GM12878 (cell line): ENCODE data around the gene RSBN1L. TPM values are rescaled to one million over a fixed set of nuclear protein-coding genes. Genes with fewer than 3 reads are reported as not detected.

Experiments
- ATAC-seq: fragments of 200-7000 bp; cut with Tn5 transposase; 3 replicates; pipeline ENCODE4 v1.9.1; 2020; ENCODE audit warnings: mild to moderate bottlenecking, moderate library complexity
- BruUV-seq: library from RNA; stranded (reverse); fragments of 400-500 nt; replicated peaks from 2 replicates; lab custom pipeline; 2021; lab: Mats Ljungman, UMichigan
- CTCF ChIA-PET: fragments of 300-600 bp; sonication (Branson Sonifier 250); formaldehyde crosslinking; extraction: SDS; loops from one replicate; lab custom pipeline; 2021; ENCODE audit warnings: inconsistent platforms; lab: Yijun Ruan, JAX
- POLR2A ChIA-PET: fragments of 350-600 bp; formaldehyde crosslinking; extraction: SDS; loops from one replicate; lab custom pipeline; 2021; ENCODE audit warnings: inconsistent platforms; lab: Charles Lee
- RAD21 ChIA-PET: fragments of 300-600 bp; sonication (Branson Sonifier 250); formaldehyde crosslinking; loops from one replicate; lab custom pipeline; 2023; ENCODE audit warnings: antibody characterized with exemption; ENCODE audit not compliant: unreplicated experiment; lab: Charles Lee
- SMC1A ChIA-PET: fragments of 300-600 bp; sonication (Branson Sonifier 250); formaldehyde crosslinking; loops from one replicate; lab custom pipeline; 2023; ENCODE audit not compliant: unreplicated experiment, uncharacterized antibody; lab: Charles Lee
- DNase-seq: peaks from one replicate; pipeline ENCODE4 v3.0.0-alpha.2; 2011; ENCODE audit warnings: low read depth, low spot score
- FAIRE-seq: peaks from 3 replicates; lab custom pipeline; 2011; peaks lifted over from hg19 to GRCh38; lab: Jason Lieb, UNC
- H2AFZ ChIP-seq: 2 replicates; pipeline ENCODE4 v1.6.0; 2011; ENCODE audit warnings: low read depth, low read length, control low read depth; ENCODE audit not compliant: control insufficient read depth
- H3K27ac ChIP-seq: 2 replicates; pipeline ENCODE4 v1.5.1; 2011; ENCODE audit warnings: control low read depth; ENCODE audit not compliant: control insufficient read depth, insufficient read depth
- H3K27me3 ChIP-seq, 2 experiments: replicated peaks in 1 of 2; 2 replicates each; pipeline versions ENCODE4 v1.6.0 to v1.6.1; 2011; ENCODE audit warnings: low read length in 1 of 2; ENCODE audit not compliant: control insufficient read depth in 2 of 2, insufficient read depth in 2 of 2
- H3K36me3 ChIP-seq, 2 experiments: 2 replicates each; pipeline ENCODE4 v1.5.1; 2011; ENCODE audit warnings: low read length in 1 of 2; ENCODE audit not compliant: control insufficient read depth in 2 of 2, insufficient read depth in 2 of 2
- H3K4me1 ChIP-seq: 2 replicates; pipeline ENCODE4 v1.6.1; 2011; ENCODE audit warnings: mild to moderate bottlenecking, low read length, moderate library complexity, mixed read lengths; ENCODE audit not compliant: control insufficient read depth, insufficient read depth
- H3K4me2 ChIP-seq: 2 replicates; pipeline ENCODE4 v1.6.0; 2011; ENCODE audit warnings: control low read depth; ENCODE audit not compliant: control insufficient read depth, insufficient read depth
- H3K4me3 ChIP-seq: fragments of 200-600 bp; sonication (generic); 2 replicates; pipeline ENCODE4 v1.5.1; 2016
- H3K79me2 ChIP-seq: 2 replicates; pipeline ENCODE4 v1.6.0; 2011; ENCODE audit warnings: low read length; ENCODE audit not compliant: control insufficient read depth, insufficient read depth
- H3K9ac ChIP-seq: 2 replicates; pipeline ENCODE4 v1.8.0; 2011; ENCODE audit warnings: low read length, control low read depth, mixed read lengths; ENCODE audit not compliant: control insufficient read depth, insufficient read depth
- H3K9me3 ChIP-seq: replicated peaks from 3 replicates; pipeline ENCODE4 v1.5.1; 2011; ENCODE audit warnings: mild to moderate bottlenecking, low read length; ENCODE audit not compliant: control insufficient read depth, insufficient read depth
- H4K20me1 ChIP-seq: 2 replicates; pipeline ENCODE4 v1.6.0; 2011; ENCODE audit not compliant: control insufficient read depth, insufficient read depth
- ASH2L ChIP-seq: fragments of 300-600, 200-600 bp; sonication (generic); IDR thresholded peaks from 2 replicates; pipeline ENCODE4 v1.6.1; 2017; ENCODE audit warnings: low read depth, mild to moderate bottlenecking, borderline replicate concordance
- CREM ChIP-seq: IDR thresholded peaks from 2 replicates; pipeline ENCODE4 v1.6.1; 2014; ENCODE audit warnings: antibody characterized with exemption, low read depth
- GABPA ChIP-seq: IDR thresholded peaks from 2 replicates; pipeline ENCODE4 v1.6.1; 2014; ENCODE audit warnings: antibody characterized with exemption, low read depth, mild to moderate bottlenecking, inconsistent platforms
- GATAD2B ChIP-seq: fragments of 450-650 bp; conservative IDR thresholded peaks from 2 replicates; pipeline ENCODE4 v1.6.1; 2017; ENCODE audit warnings: low read depth, mild to moderate bottlenecking, moderate library complexity
- HCFC1 ChIP-seq: fragments of 150-350 bp; IDR thresholded peaks from 2 replicates; pipeline ENCODE4 v1.6.1; 2014; ENCODE audit warnings: low read length
- JUNB ChIP-seq: IDR thresholded peaks from 2 replicates; pipeline ENCODE4 v1.6.1; 2016; ENCODE audit warnings: antibody characterized with exemption, mild to moderate bottlenecking
- LARP7 ChIP-seq: fragments of 450-650 bp; IDR thresholded peaks from 2 replicates; pipeline ENCODE4 v1.6.1; 2017; ENCODE audit warnings: mild to moderate bottlenecking
- MEF2B ChIP-seq: fragments of 450-650 bp; IDR thresholded peaks from 2 replicates; pipeline ENCODE4 v1.6.1; 2018; ENCODE audit warnings: mild to moderate bottlenecking, moderate library complexity; ENCODE audit not compliant: partially characterized antibody, poor library complexity, severe bottlenecking
- MXI1 ChIP-seq: fragments of 150-350 bp; IDR thresholded peaks from 2 replicates; pipeline ENCODE4 v1.6.1; 2011; ENCODE audit warnings: low read depth, mild to moderate bottlenecking, inconsistent platforms, low read length, improper control_type of control experiment
- POLR2A ChIP-seq: IDR thresholded peaks from 2 replicates; pipeline ENCODE4 v1.6.1; 2011; ENCODE audit warnings: low read depth, mild to moderate bottlenecking, low read length
- SMARCA5 ChIP-seq: fragments of 450-650 bp; IDR thresholded peaks from 2 replicates; pipeline ENCODE4 v1.6.1; 2017; ENCODE audit warnings: mild to moderate bottlenecking
- SPI1 ChIP-seq: IDR thresholded peaks from 2 replicates; pipeline ENCODE4 v1.6.1; 2011; ENCODE audit warnings: low read depth, mild to moderate bottlenecking, low read length, moderate library complexity, borderline replicate concordance; ENCODE audit not compliant: insufficient read depth
- TBL1XR1 ChIP-seq: IDR thresholded peaks from 2 replicates; pipeline ENCODE4 v1.6.1; 2012; ENCODE audit warnings: low read depth, low read length, improper control_type of control experiment
- TCF12 ChIP-seq: IDR thresholded peaks from 2 replicates; pipeline ENCODE4 v1.6.1; 2011; ENCODE audit warnings: low read depth, mild to moderate bottlenecking, low read length
- ZNF384 ChIP-seq: IDR thresholded peaks from 2 replicates; pipeline ENCODE4 v1.6.1; 2012; ENCODE audit warnings: low read depth, mild to moderate bottlenecking, low read length, improper control_type of control experiment, borderline replicate concordance
- ZZZ3 ChIP-seq: IDR thresholded peaks from 2 replicates; pipeline ENCODE4 v1.6.1; 2011; ENCODE audit warnings: low read depth; ENCODE audit not compliant: control insufficient read depth, insufficient read length
- WGBS: methylation state at CpG from one replicate; pipeline ENCODE4 v1.1.6; 2016; ENCODE audit warnings: low lambda C conversion rate; ENCODE audit not compliant: insufficient replicate concordance, insufficient coverage; ENCODE audit errors: missing lambda C conversion rate; 5-methylcytosine and 5-hydroxymethylcytosine counted together
- in situ Hi-C: fragments of 300-500 bp; cut with MboI; formaldehyde crosslinking; loops from 9 replicates; pipeline ENCODE4 v1.14.3; 2018; ENCODE audit warnings: mixed read lengths
- intact Hi-C: fragments of 100-400 bp; cut with micrococcal nuclease; formaldehyde crosslinking; loops from one replicate; pipeline ENCODE4 v1.14.2; 2022; ENCODE audit not compliant: unreplicated experiment
- polyA plus RNA-seq, 11 experiments: library from polyadenylated mRNA; depleted of rRNA in 4 of 11; unstranded in 6 of 11; stranded (reverse) in 5 of 11; fragments of >200 nt; fragmentation: Nextera tagmentation in 4 of 11; fragmentation: Illumina TruSeq in 1 of 11; extraction: Ambion mirVana in 4 of 11; extraction: Trizol in 1 of 11; gene quantifications; 1 replicate in 1 of 11; 2 replicates in 10 of 11; pipeline versions ENCODE4 v1.2.1 to v1.2.3, GENCODE V29; 2011 to 2016; ENCODE audit warnings: inconsistent platforms in 2 of 11, missing spikeins in 2 of 11, low read depth in 1 of 11
- total RNA-seq, 4 experiments: library from RNA; depleted of rRNA in 3 of 4; stranded (reverse); fragments of >200 nt in 3 of 4; fragmentation: Illumina TruSeq in 1 of 4; extraction: Trizol in 1 of 4; gene quantifications; 2 replicates each; pipeline versions ENCODE4 v1.2.1 to v1.2.3, GENCODE V29; 2013 to 2021
- TF ChIP-seq, protein P1 (sequence below): fragments of 450-650 bp; conservative IDR thresholded peaks from 2 replicates; pipeline ENCODE4 v1.6.1; 2017; ENCODE audit warnings: mild to moderate bottlenecking, moderate library complexity
- TF ChIP-seq, protein P2 (sequence below): fragments of 450-650 bp; IDR thresholded peaks from 2 replicates; pipeline ENCODE4 v1.6.1; 2016; ENCODE audit warnings: mild to moderate bottlenecking
- TF ChIP-seq, protein P3 (sequence below): fragments of 450-650 bp; IDR thresholded peaks from 2 replicates; pipeline ENCODE4 v1.6.1; 2016; ENCODE audit warnings: mild to moderate bottlenecking

RSBN1L gene
- total and polyA plus RNA-seq, 10 of the 15 experiments (the other 5 are each of a cell fraction or from before 2014, with no cell fraction given) = 4.5 to 23.7 (median 10.3) TPM

DNA sequence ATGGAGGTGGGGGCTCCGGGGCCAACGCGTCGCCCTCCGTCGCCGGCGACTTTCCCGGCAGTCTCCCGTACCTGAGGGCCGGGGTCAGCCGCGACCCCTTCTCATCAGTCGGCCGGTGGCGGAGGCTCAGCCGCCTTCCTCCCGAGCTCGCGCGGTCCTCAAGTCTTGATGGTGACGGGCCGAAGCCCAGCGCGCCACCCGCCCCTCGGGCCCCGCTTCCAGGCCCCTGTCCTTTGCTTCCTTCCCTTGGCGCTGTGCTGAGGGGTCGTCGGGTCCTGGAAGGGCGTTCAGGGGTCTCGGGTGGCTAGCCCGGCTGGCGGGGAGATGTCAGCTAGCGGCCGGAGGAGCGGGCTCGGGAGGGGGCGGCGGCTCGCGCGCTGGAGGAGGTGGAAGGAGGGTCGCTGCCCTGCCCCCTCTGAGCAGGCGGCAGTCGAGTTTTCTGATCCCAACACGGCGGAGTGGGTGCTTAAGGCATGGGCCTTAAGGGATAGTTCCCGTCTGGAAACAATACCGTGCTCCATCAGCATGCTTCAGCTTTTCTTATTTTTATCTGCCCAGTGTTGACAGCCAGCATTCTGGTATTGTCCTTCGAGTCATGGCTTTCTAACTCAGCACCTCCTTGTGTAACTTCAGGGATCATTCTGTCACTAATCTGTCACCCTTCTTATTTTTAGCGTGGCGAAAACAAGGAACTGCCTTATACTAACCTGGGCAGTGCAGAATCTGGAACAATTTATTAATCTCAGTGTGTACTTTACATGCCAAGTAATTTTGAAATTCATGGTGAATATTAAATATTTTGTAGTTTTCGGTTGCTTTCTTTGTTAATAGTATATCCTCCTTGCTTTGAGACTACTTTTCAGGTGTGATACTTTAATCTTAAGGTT, 103.1 kb downstream of the RSBN1L start:
- in situ Hi-C loops (no loop called here), intact Hi-C loops (loop anchor here (2.0 kb wide), 2 partner anchors 103 to 107 kb away; partner anchors contain the start of gene RSBN1L)
- DNase-seq = no peak
- RAD21 ChIA-PET = interaction anchor here (1.1 to 1.2 kb wide), 2 partner anchors 64 to 141 kb away, joined by 3 to 5 read pairs; no protein-coding TSS in a partner anchor
- Histone ChIP-seq H3K36me3 (peaks cover 0 to 3% of the 10 kb centered on the region in 2 experiments; a peak in 1 of 4 replicates), H3K4me1 (peaks cover 16% of the 10 kb centered on the region), H3K9ac (peak overlapping the region; percentile 79), H4K20me1 (no peaks in the 10 kb centered on the region), H3K4me2 (peak overlapping the region; percentile 83), H3K27ac (peak overlapping the region; percentile 76), H3K27me3 (no peaks in the 10 kb centered on the region), H3K79me2 (peaks cover 89% of the 10 kb centered on the region), H3K9me3 (no peaks in the 10 kb centered on the region; the same call in 1 of the 3 replicates), H3K4me3 (peak overlapping the region; percentile 94), H2AFZ (peak overlapping the region; percentile 62)
- no peak for FAIRE-seq
- SMC1A ChIA-PET = interaction anchor here (0.6 to 2.0 kb wide), 6 partner anchors 38 to 136 kb away, joined by 3 to 5 read pairs (median 4); no protein-coding TSS in a partner anchor
- BruUV-seq = no TSS peak
- POLR2A ChIA-PET = interaction anchor here (0.6 to 2.0 kb wide), 2 partner anchors 41 to 101 kb away, joined by 5 to 6 read pairs; no protein-coding TSS in a partner anchor
- TF ChIP-seq GABPA = no peak
- TF ChIP-seq MXI1 = 0 out of 2 replicates have a peak, but pooled peaks have one; percentile 23
- no peak for TF ChIP-seq TCF12
- no peak for TF ChIP-seq HCFC1
- TF ChIP-seq MEF2B = peak; percentile 33
- TF ChIP-seq CREM = no peak
- TF ChIP-seq, protein P1, sequence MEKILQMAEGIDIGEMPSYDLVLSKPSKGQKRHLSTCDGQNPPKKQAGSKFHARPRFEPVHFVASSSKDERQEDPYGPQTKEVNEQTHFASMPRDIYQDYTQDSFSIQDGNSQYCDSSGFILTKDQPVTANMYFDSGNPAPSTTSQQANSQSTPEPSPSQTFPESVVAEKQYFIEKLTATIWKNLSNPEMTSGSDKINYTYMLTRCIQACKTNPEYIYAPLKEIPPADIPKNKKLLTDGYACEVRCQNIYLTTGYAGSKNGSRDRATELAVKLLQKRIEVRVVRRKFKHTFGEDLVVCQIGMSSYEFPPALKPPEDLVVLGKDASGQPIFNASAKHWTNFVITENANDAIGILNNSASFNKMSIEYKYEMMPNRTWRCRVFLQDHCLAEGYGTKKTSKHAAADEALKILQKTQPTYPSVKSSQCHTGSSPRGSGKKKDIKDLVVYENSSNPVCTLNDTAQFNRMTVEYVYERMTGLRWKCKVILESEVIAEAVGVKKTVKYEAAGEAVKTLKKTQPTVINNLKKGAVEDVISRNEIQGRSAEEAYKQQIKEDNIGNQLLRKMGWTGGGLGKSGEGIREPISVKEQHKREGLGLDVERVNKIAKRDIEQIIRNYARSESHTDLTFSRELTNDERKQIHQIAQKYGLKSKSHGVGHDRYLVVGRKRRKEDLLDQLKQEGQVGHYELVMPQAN = 0 out of 2 replicates have a peak, but pooled peaks have one; percentile 43
- TF ChIP-seq TBL1XR1 = no peak
- TF ChIP-seq, protein P2, sequence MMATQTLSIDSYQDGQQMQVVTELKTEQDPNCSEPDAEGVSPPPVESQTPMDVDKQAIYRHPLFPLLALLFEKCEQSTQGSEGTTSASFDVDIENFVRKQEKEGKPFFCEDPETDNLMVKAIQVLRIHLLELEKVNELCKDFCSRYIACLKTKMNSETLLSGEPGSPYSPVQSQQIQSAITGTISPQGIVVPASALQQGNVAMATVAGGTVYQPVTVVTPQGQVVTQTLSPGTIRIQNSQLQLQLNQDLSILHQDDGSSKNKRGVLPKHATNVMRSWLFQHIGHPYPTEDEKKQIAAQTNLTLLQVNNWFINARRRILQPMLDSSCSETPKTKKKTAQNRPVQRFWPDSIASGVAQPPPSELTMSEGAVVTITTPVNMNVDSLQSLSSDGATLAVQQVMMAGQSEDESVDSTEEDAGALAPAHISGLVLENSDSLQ = 0 out of 2 replicates have a peak, but pooled peaks have one; percentile 26
- peak; percentile 89; the same call in 1 of the 2 replicates for TF ChIP-seq GATAD2B
- TF ChIP-seq SMARCA5 = peak; percentile 7; the same call in 1 of the 2 replicates
- TF ChIP-seq ZZZ3 = no peak
- no peak for TF ChIP-seq ZNF384
- TF ChIP-seq, protein P3, sequence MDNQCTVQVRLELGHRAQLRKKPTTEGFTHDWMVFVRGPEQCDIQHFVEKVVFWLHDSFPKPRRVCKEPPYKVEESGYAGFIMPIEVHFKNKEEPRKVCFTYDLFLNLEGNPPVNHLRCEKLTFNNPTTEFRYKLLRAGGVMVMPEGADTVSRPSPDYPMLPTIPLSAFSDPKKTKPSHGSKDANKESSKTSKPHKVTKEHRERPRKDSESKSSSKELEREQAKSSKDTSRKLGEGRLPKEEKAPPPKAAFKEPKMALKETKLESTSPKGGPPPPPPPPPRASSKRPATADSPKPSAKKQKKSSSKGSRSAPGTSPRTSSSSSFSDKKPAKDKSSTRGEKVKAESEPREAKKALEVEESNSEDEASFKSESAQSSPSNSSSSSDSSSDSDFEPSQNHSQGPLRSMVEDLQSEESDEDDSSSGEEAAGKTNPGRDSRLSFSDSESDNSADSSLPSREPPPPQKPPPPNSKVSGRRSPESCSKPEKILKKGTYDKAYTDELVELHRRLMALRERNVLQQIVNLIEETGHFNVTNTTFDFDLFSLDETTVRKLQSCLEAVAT = no peak
- peak; percentile 39; the same call in 1 of the 2 replicates for TF ChIP-seq SPI1
- TF ChIP-seq POLR2A = 0 out of 2 replicates have a peak, but pooled peaks have one; percentile 32
- peak; percentile 40; the same call in 1 of the 2 replicates for TF ChIP-seq ASH2L
- TF ChIP-seq LARP7 = no peak
- no peak for TF ChIP-seq JUNB
- ATAC-seq = peak; percentile 6
- 2% methylated on average over 55 of the region's 55 CpGs for WGBS
- CTCF ChIA-PET = interaction anchor here (0.6 to 2.2 kb wide), 7 partner anchors 13 to 173 kb away, joined by 3 to 11 read pairs (median 3); no protein-coding TSS in a partner anchor
